HG02678 (cell line): ENCODE data around the gene ARHGAP24.
"Not testable (repeated sequence)": the region's sequence is repeated elsewhere in the genome, so short reads cannot be mapped to it uniquely, and the experiment has no call there.

ENCODE experiments used
- ATAC-seq: cut with Tn5 transposase; IDR thresholded peaks from one replicate; pipeline ENCODE4 v1.9.1; 2021; ENCODE audit warnings: mild to moderate bottlenecking, moderate library complexity; ENCODE audit not compliant: unreplicated experiment

ARHGAP24 gene

DNA sequence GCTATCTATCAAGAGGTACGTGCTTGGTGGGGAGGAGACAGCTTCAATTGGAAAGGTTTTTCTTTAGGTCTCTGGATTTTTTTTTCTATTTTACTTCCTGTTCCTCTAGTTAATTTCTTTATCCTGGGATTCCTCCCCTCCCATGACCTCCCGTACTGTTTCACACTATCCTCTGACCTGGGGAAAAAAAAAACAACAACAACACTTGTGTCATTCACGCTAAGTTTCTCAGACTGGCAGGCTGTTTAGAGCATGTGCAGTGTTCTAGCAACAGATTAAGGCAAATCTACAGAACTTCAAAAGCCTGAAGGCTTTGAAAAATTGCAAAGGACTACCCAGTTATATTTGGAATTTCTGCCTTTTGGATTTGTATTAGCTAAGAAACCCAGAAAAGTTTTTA, 358.4 kb downstream of the ARHGAP24 start:
- ATAC-seq = no peak

DNA sequence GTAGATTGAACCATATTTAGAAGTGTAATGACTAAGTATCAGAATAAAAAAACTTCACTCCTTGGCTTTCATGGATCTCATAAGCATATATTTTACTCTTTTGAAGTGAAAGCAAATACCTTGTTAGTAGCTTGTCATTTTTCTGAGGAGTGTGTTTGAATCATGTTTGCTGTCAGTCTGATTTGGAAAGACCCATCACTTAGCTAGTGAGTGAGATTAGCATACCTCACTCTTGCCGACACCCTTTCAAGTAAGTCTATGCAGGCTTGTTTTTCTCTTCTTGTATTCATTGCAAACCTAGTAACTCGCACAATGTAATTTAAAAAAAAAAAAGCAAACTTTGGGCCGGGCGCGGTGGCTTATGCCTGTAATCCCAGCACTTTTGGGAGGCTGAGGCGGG, 360.0 kb downstream of the ARHGAP24 start:
- ATAC-seq = no peak

DNA sequence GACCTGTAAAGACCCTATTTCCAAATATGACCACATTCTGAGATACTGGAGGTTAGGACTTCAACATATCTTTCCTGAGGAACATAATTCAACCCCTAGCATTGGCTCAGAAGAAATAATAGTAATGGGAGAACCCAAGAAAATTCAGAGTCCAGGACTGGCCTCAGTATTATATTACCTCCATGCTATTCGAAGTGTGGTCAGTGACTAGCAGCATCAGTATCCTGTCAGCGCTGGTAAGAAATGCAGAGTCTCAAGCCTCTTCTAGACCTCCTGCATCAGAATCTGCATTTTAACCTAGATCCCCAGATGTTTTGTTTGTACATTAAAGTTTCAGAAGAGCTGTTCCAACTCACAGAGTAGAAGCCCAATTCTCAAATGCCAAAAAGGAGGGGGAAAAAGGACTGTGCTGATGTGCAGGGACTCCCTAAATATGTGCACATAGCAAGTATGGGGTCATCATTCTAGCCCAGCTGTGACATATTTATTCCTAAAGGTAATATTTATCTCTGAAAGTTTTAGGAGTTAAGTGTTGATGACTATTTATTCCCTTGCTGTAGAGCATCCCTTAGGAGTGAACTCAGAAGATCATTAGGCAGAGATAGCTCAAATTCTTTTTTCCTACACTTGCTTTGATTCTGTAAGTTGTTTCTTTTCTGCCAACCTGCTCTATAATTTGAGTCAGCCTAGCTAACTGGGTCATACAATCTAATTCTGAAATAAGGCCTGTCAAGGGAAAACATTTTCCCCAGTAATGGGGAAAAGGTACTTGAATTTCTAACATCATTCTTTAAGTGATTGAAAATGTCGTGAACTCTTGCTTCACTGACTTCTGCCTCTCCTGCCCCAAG, 361.9 kb downstream of the ARHGAP24 start:
- ATAC-seq = no peak

DNA sequence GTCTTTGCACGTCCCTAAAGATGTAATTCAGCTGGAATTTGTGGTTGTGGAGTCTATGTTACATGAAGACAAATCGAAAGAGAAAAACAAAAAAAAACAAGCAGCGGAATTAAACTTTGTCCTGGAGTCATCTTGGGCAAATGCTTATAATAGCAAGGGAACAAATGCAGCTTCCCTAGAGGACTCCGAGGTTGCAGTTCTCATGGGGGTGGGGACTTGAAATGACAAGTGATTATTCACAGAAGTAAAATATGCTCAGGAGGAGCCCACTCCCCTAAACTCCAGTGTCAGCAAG, 362.4 kb downstream of the ARHGAP24 start:
- ATAC-seq = no peak

DNA sequence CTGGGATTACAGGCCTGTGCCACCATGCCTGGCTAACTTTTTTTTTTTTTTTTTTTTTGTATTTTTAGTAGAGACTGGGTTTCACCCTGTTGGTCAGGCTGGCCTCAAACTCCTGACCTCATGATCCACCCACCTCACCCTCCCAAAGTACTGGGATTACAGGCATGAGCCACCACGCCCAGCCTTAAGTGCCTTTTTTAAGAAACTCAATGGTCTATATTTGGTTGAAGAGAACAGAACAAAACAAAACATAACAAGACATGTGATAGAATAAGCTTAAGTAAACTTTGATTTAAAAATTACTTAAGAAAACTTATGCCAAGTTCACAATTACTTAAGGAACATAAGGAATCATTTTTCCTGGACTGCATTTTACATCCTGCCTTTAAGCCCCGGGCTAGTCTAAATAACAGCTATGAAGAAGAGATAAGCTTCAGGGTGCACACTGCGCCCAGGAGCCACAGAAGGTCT, 365.1 kb downstream of the ARHGAP24 start:
- ATAC-seq = not testable (repeated sequence)

DNA sequence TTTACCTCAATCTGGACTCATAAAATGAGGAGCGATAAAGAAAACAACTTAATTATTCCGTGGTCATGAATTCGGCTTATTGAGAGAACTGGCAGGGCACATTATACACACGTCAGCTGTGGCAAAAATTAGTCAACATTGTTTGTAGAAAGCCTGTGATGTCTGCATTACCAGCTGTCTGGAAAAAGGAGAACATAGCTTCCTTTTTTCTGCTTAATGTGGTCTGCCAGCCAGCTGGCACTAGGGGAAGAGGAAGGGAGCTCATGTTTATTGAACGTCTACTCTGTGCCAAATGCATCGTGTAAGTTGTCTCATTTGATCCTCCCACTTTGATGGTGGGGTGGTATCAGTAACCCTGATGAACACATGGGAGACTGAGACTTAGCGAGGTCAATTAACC, 367.6 kb downstream of the ARHGAP24 start:
- ATAC-seq = no peak

DNA sequence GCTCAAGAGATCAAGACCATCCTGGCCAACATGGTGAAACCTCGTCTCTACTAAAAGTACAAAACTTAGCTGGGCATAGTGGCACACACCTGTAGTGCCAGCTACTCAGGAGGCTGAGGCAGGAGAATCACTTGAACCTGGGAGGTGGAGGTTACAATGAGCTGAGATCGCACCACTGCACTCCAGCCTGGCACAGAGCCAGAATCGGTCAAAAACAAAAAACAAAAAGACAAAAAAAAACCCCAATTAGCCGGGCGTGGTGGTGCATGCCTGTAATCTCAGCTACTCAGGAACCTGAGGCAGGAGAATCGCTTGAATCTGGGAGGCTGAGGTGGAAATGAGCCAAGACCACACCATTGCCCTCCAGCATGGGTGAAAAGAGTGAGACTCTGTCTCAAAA, 378.8 kb downstream of the ARHGAP24 start:
- not testable (repeated sequence) for ATAC-seq

DNA sequence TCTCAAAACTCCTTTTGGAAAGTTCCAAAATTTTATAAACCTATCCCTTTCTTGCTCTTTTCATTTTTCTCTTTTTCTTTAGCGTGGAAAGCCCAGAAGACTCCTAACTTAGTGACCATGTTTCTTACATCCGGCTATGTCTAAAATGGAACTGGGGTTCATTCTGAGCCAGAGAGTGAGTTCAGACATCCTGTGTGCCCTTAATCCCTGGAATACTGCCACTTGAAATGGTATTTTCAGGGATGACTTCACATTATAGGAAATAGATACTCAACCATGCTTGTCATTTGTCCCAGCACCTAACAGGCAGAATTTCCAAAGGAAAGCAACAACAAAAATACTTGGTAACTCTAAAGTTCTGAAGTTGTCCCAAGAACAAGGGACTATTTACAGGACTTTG, 379.6 kb downstream of the ARHGAP24 start:
- no peak for ATAC-seq

DNA sequence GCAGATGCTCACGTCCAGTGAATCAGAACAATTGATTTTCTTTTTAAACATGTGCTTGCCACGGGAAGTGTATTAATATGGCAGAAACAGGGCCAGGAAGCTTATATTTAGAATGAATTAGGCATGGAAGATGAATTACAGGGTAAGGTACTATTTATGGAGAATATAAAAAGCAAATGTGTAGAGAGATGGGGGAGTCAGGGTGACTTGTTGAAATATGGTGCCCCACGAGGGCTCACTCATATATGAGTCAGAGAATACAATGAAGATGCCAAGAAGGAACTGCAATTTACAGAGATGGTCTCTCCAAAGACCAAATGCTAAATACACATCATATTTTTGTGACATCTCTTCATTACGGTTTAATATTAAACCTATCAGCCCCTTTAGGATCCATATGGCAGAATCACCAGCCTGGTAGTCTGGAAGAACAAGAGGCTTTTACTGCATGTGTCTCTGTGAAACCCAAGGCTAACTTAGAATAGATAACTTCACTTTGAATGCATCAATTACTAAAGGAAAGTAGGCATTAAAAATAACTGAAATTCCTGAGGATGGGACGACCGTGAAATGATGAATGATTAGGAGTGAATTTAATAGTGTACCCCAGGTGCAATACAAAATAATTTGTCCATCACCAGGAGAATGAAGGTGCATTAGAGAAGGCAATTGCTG, 385.3 kb downstream of the ARHGAP24 start:
- ATAC-seq = no peak

DNA sequence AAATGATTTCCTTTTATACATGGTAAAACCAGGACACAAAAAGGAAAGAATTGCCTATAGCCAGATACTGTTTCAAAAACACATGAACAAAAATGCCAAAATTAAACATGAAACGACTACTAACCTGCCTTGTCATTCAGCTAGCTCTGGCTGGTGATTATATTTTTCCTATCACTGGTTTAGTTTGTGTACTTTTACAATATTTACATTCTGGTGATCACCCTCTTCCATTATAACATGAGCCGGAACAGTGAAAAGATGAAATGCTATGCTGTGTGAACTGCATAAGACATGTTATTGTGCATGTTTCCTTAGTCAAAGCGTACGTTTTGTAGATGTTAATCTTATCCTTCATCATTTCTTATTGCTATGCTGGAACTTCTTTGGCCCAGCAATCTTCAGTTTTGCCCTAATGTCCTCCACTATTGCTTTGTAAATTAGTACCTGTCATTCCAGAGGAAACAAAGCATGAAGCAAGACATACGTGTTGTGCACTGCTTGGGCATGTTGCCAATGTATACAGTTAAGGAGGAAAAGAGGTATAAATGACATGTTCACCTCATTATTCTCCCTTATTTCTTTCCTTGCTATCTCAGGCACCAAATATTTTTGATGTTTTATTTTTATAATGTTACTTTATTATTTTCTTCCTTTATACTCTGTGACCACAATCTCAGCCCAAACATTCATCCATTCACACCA, 386.3 kb downstream of the ARHGAP24 start:
- ATAC-seq = no peak

DNA sequence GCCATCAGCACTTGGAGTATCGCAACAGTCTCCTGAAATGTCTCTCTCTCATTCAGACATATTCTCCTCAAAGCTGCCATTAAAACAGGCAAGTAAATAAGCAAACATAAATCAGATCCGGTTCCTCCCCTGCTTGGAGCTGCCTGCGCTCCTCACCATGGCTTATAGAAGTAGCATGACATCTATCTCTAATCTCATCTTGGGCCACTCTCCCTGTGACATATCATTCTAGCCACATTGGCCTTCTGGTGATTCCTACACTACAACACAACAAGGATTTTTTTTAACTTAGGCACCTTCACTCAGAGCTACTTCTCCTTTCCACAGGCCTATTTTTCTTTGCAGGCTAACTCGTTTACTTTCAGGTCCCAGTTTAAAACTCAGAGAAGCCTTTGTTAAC, 387.9 kb downstream of the ARHGAP24 start:
- ATAC-seq = no peak

DNA sequence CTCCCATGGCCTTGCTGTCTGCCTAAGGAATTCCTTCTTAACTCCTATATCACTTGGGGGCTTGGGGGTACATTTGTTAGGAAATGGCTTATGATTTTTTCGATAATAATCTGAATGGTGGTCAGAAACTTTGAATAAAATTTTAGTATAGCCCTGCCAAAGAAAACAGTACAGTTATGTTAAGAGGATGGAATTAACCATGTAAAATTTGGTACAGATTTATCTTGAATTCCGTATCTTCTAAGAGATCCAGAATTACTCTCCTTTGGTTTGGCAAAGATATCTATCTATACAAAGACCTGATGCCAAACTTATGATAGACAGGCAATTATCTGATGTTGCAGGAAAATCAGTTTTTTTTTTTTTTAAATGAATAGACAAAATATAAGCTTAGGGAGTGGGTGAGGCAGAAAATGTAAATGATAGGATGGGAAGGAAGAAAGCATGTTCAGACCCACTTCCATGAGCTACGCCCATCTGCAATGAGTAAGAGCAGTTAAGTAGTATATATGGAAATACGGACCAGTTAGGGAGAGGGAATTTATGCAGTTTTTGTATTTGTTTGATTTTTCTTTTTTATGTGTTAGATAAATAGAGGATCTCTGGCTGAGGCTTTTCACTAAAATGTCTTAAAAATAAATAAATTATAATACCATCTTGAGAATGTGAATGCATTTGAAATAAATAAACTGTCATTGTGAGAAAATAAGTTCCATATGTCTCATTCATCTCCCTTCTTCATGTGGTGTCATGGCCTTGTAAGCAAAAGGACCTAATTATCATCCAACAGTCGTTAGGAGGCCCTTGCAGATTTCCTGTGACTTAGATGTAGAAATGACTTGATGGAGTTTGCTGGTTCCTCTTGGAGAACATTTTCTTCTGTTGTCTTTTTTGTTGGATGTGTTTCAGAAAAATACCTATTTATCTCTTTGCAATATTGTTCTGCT, 389.6 kb downstream of the ARHGAP24 start:
- no peak for ATAC-seq

DNA sequence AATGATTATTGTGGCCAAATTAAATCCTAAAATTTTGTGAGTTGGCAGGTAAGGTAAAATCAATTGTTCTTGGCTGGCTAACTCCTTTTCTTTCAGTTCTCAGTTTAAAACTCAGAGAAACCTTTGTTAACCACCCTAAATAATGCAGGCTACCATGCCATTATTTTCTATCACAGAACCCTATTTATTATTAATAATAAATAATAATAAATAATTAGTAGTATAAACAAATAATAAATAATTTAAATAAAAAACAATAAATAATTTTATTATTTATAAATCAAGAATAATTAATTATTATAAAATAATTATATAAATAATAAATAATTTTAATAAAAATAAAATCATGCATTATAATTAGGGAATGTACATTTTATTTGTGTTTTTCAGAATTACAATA, 390.3 kb downstream of the ARHGAP24 start:
- ATAC-seq = no peak

DNA sequence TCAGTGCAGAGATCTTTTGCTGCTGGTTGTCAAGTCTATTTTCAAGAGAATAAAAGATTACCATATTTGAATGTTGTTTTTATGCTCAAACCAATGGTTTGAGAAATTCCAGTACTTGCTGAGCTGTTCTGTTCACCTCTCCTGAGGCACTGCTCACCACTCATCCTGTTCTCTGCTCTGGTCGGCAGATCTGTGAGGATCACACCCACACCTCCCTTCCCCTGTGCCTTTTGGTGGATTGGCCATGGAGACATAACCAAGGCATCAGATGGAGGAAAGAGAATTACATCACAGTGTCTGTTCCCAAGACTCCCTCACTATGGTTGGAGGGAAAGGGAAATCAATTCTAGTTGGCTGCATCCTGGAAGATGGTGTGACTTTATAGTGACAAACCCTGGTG, 391.6 kb downstream of the ARHGAP24 start:
- ATAC-seq = no peak

DNA sequence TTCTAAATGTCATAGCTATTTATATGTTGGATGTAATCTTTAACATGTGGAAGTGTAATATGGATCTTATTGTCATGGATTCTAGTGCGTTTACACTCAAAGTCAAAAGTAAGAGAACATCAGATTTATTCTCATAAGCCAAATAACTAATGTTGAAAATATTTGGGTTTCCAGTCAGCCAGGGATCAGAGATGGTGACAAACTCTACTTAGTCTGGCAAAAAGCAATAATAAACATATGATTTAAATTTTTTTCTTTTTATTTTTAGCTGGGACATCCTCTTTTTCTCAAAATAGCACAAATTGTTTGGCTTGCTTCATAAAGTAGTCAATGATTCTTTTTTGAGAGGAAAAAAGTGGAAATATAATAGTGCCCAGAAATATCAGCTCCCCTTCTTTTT, 392.3 kb downstream of the ARHGAP24 start:
- no peak for ATAC-seq

DNA sequence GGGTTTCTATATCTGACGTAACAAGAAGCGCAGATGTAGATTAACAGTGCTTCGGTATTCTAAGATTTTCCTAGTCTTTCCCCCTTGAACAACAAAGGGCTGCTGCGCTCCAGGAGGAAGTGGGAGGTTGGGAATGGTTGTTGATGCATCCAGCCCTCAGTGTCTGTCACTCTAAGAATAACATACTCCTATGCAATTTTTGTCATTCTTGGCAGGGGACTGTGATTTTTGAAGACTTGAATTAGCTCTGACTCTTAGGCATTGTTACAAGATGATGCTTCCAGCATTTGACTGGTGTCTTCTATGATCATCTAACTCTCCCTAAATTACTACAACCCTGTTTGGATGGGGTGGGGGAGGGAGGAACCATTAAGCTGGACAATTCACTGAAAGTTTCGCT, 394.2 kb downstream of the ARHGAP24 start:
- no peak for ATAC-seq

DNA sequence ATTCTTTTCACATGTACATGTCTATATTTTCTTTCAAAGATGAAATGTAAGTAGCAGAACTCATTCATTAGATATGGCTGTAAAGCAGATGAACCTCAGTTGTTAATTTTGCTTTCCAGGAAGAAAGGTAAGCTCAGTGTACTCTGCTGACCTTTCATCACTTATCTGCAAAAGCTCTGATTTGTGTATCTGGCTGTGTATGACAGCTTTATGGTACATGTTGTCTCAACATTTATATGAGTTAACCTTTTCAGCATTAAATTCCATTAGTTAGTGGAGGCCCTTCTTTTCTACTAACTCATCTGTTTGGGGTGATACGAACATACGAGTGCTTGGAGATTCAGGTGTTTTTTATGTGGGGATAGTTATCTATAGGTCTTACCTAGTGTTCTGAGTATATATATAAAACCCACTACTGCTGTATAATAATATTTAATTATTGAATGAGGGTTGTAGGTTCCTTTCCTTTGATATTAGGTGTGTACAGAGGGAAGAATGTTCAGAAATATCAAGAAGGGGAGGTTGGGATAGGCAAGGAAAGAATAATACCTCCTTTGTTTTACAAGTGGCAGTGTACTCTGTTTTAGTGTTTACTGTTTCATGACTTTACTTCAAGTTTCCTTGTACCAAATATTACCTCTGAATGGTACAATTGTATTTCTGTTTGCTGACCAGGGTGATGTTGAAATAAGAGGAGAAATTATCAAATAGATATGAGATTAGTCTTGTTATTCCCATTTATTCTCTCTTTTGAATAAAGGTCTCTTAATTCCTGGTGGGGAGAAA, 395.5 kb downstream of the ARHGAP24 start:
- ATAC-seq = no peak

DNA sequence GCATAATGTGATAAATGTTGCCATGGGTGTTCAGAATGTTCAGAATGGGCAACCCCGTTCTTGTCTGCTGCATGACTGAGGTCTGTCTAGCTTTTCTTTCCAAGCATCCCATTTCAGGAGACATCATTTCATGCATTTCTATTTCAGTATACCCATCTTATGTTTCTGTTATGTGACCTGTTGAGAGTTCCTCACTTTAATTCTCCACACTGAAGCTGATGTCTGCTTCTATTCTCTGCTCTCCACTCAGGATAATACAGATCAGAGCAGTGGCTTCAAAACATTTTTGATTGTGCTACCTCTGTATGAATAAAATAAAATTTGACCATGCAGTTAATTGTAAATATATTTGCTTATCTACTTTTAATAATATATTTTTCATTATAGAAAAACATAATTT, 398.6 kb downstream of the ARHGAP24 start:
- ATAC-seq = no peak

DNA sequence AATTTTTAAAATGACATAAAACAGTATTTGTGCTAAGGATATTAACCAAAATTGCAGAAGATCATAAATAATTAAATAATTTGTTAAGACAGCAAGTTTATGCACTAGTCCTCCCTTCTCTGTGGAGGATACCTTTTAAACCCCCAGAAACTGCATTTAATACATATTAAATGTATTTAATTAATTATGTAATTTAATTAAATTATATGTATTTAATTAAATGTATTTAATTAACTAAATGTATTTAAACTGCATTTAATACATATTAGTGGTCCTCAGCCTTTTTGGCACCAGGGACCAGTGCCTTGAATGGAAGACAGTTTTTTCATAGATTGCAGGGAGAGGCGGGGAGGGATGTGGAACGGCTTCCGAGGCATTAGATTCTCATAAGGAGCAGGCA, 404.6 kb downstream of the ARHGAP24 start:
- ATAC-seq = no peak

DNA sequence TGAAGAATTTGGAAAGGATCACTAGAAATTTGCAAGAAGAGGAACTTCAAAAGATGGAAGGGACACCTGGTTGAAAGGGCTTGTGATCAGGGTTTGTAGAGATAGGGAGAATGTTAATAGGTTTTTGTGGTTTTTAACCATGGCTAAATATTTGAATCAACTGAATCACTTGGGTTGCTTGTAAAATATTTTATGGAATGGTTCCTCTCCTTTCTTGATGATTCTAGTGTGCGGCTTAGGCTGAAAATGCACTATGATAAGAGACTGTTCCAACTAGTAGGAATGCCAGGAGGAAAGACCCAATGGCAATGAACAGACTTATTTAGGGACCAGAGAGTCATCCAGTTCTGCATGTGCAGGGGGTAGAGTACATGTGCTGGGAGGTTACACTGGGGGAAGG, 408.2 kb downstream of the ARHGAP24 start:
- ATAC-seq = no peak
